G401 (cell line): ENCODE measurements around the gene OXCT1. TPM values are rescaled to one million over a fixed set of nuclear protein-coding genes. Genes with fewer than 3 reads are reported as not detected.
A peak's percentile ranks its signal among the peaks of the same experiment; 100 is the strongest.
"Not testable (repeated sequence)": the region's sequence is repeated elsewhere in the genome, so short reads cannot be mapped to it uniquely, and the experiment has no call there.

Experiments used
- DNase-seq: peaks from one replicate; pipeline ENCODE4 v3.0.0-alpha.2; 2015; ENCODE audit warnings: low spot score
- in situ Hi-C: cut with HindIII; loops from 2 replicates; pipeline ENCODE4 v1.10.0; 2016; ENCODE audit warnings: low sequenced_read_pairs, mixed read lengths
- total RNA-seq: library from RNA; depleted of rRNA; stranded (reverse); fragments of >200 nt; shearing (Covaris generic); gene quantifications from 2 replicates; pipeline ENCODE4 v1.2.3, GENCODE V29; 2014

The OXCT1 gene
- total RNA-seq, 1 experiment from 2014 or later = 4.0 TPM

DNA sequence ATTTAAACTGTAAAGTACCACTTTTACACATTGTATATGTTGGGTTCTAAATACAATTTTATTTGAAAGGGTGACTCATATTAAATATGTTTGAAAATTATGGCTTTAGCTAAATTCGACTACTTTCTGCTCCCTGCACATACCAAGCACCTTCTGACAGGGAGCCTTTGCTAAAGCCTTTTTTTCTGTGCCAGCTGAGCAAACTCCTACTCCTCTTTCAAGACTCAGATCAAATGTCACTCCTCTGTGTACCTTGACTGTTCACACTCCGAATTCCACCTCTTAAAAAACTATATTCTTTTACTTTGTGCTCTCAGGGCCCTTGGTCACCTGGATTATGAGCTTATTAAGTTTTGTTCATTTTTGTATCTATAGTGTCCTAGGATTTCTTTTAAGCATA, 6.5 kb upstream of the OXCT1 start:
- in situ Hi-C loops = no loop called here
- DNase-seq = no peak

DNA sequence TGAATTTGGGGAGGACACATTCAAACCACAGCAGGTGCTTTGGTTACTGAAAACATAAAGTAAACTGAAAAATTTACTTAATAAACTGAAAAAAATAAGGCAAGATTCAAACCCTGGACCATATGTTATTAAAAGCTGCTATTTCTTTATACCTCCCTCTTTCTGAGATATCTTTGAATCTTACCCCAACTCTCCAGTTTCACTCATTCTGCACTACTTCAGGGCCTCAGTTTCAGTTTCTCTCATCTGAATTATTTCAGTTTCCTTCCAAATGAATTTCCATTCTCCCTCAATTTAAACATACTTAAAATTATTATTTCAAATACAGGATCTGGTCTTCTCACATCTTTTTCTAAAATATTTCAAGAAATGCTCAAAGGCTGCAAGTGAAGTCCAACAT, 4.9 kb upstream of the OXCT1 start:
- in situ Hi-C loops = no loop called here
- no peak for DNase-seq

DNA sequence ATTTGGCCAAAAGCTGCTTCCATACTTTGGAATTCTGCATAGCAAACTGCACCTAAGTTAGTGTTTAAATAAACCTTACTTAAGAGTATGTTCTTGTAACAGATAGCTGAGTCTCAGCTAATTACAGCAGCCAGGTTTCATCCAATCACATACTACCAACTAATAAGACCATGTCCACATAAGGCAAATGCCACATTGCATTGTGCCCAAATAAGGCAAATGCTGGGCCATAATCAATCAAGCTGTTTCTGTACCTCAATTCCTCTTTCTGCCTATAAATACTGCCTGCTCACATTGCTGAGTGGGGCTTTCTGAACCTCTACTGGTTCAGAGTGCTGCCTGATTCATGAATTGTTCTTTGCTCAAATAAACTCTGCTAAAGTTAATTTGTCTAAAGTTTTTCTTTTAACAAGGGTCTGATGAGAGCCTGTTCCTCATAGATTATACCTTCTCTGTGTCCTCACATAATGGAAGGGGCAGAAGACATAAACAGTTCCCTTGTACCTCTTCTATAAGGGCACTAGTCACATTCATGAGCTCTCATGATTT, 4.4 kb upstream of the OXCT1 start:
- in situ Hi-C loops = no loop called here
- no peak for DNase-seq

DNA sequence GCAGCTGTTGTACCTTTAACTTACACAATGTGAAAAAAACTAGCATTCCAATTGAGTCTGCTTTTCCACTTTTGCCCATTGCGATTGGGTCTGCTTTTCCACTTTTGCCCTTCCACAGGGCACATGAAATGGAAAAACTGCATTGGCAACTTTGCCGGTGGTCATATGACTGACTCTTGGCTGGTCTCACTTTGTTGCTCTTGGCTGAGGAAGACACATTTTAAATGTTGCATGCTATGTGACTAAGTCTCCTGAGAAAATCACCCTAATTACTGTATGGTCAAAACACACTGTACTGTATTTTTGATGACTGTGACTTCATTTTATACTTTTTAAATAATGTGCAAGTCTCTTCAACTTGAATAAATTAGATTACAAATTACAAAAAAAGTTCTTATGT, 1.6 kb upstream of the OXCT1 start:
- in situ Hi-C loops = no loop called here
- DNase-seq = no peak

DNA sequence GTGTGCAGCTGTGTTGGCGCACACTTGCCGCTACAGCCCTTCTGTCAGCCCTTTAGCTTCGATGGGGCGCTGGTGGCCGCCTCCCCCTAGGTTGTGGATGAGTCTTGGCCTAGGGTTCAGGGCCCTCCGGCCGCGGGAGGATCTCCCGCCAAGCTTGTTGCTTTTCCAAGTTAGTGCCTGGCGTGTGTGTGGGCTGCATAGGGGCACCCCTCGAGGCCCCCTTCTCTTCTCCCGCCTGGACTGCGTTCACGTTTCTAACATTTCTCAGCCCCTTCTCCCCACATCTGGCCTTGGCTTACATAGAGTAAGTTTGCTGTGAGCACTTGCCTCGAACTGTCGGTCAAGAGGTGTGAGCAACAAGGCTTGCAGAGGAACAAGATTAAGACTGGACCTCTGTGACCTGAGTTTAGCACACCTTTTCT, 413 bp upstream of the OXCT1 start:
- in situ Hi-C loops = no loop called here

DNA sequence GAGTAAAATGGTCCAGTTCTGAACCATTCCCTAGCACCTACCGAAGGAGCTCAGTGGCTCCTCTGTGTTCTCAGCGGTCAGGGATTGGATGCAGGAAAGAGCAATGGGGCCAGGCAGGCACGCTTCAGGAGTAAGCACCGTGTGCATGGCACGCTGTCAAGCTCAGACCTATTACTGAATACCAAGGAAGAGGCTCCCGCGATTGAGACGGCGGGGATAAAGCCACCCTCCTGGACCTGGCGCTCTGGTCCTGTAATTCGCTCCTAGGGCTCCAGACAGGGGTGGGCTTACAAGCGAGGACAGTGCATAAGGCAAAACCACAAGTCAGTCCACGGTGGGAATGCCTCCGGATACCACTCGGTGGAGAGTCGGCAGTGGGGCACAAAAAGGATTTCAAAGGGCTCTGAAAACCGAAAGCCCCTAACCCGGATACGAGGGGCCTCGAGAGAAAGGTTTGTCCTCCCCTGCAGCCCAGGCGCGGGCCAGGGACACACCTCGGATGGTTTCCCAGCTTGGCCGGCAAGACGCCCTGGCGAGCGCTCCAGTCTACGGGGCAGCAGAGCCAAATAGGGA, 988 bp downstream of the OXCT1 start:
- DNase-seq = peak; percentile 82
- in situ Hi-C loops = no loop called here

More for the DNA sequence above, 413 bp upstream of the OXCT1 start:
- peak; percentile 20 for DNase-seq

DNA sequence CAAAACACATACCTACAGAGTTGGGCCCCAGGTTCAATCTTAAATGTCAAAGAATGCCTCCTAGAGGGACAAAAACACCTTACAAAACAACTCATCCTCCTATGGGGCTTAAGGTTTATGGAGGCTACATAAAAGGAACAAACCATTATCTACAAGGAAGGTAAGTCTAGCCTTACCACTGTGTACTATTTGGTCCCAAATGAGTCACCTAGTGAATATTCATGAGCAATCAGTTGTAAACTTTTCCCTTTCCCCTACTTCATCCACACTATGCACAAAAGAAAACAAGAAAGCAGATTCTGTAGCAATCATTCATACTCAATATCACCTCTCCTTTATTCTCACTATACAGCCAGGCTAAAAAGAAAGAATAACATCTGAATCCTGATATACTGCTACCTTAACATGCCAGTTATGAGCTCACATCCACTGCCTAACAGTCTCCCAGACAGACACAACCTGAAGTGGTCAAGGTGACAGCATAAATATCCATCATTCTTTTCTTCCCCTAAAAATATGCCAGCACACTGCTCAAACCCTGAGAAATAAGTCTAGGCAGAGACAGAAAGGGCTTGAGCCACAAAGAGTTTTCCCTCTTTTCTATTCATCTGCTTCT, 6.2 kb downstream of the OXCT1 start:
- DNase-seq = no peak
- in situ Hi-C loops = no loop called here

DNA sequence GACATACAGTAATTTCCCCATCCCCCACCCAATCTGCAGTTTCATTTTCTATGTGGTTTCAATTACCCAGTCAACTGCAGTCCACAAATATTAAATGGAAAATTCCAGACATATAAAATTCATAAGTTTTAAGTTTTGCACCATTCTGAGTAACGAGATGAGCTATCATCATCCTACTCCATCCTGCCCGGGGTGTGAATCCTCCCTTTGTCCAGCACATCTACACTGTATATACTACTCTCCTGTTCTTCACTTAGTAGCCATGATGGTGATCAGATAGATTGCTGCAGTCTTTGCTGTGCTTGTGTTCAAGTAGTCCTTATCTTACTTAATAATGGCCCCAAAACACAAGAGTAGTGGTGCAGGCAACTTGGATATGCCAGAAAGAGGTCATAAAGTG, 11.3 kb downstream of the OXCT1 start:
- DNase-seq = no peak
- in situ Hi-C loops = no loop called here

DNA sequence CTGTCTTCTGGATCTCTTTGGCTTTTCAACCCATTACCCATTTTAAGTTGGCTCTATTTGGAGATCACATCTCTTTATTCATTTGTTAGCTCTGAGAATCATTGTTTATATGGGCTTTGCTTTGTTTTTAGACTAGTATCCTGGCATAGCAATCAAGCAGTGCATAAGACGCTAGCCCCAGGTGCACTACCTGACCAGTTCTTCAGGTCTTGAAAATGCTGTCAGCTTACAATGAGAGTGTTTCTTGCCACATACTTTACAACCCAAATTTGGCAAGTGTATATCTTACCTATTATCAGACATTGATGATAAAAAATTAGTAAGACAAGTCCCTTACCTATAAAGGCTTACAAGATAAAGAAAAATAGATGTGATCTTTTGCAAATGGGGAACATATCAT, 12.2 kb downstream of the OXCT1 start:
- in situ Hi-C loops = no loop called here

DNA sequence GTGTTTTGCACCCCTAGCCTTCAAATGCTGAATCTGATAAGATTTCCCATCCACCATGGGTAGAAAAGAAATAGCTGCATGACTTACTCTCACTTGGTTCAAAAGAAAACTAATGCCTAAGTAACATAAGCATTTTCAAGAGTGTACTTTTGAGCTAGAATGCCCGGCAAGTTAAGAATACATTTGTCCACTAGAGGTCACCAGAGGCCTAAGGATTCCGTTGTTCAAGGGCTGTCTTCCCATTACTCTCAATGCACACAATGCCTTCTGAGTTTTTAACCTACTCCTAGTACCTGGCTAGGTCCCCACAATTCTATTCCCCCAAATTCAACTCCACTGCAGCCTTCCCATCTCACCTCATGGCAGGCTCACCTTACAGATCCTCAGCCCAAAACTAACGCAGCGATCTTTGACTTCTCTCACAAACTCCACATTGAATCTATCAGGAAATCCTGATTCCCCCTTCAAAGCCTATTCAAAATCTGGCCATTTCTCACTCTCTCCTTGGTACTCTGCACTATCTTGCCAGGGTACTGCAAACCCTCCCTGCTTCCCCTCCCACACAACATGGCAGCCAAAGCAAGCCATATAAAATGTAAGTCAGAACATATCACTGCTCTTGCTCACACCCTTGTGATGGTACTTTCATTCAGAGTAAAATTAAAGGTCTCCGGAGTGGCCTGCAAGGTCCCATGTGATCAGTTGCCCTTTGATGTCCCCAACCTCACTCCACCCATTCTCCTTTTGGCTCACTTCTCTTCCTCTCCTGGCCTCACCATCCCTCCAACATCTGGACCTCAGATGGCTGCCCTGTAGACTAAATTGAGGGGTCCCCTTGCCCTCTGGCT, 13.4 kb downstream of the OXCT1 start:
- peak; percentile 86 for DNase-seq
- in situ Hi-C loops = no loop called here

More for the DNA sequence above, 12.2 kb downstream of the OXCT1 start:
- DNase-seq = no peak

DNA sequence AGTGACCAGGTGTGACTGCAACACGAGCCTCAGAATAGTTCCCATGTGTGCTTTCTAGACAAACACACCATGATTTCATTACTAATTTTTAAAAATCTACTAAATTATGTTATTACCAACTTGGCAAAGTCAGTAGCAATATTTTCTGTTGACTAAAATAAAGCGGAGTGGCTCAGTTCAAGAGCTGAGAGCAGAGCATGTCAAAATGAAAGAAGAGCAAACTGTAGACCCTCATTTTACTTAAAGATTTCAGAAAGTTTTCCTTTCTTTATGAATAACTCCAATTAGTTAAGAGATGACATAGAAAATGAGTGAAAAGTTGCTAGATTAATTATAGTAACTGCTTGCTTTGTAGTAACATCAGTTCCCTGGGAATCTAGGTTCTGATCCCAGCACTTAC, 17.9 kb downstream of the OXCT1 start:
- in situ Hi-C loops = no loop called here
- no peak for DNase-seq

DNA sequence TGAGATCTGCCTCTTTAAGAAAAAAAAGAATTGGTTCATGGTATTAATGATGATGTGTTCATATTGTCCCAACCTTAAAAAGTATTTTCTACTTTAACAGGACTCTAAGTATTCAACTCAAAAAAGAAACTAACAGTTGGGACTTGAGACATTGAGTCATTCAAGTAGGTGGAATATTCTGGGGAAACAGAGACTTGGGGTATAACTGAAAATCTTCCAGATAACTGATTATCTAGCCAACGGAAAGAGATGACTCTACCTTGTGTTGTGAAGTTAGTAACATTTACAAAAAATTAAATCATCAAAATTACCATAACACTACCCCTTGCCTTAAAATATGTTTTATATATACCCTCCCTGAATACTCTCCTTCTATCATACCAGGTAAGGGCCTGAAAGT, 19.1 kb downstream of the OXCT1 start:
- in situ Hi-C loops = no loop called here

DNA sequence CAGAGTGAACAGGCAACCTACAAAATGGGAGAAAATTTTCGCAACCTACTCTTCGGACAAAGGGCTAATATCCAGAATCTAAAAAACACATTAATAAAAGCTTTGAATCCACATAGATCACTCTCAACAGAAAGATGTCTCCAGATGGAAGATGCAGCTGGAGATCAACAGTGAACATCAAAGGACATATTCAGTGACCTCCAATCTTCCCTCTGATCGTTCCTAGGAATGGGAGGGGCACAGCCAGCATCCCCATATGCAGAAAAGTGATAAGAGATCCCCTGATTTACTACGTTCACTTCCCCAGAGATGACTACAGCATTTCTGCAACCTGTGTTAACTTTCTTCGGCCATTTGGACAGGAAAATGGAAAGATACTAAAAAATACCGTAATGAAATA, 21.2 kb downstream of the OXCT1 start:
- DNase-seq = no peak
- in situ Hi-C loops = no loop called here

More for the DNA sequence above, 19.1 kb downstream of the OXCT1 start:
- no peak for DNase-seq

DNA sequence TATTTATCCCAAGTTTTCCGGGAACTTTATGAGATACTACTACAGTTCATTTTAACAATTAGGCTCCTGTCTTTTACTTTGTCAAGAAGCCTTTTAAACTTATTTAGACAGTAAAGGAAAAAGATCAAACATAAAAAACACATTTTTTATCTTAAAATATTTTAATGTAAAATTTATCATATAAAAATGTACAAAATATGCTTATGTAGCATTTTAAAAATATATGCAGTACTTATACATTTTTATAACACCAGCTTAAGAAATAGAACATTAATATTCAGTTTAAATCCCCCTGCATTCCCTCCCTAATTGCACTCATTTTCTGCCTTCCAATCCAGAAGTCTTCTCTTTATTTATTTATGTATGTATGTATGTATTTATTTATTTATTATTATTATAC, 24.5 kb downstream of the OXCT1 start:
- DNase-seq, in situ Hi-C loops: not testable (repeated sequence)

DNA sequence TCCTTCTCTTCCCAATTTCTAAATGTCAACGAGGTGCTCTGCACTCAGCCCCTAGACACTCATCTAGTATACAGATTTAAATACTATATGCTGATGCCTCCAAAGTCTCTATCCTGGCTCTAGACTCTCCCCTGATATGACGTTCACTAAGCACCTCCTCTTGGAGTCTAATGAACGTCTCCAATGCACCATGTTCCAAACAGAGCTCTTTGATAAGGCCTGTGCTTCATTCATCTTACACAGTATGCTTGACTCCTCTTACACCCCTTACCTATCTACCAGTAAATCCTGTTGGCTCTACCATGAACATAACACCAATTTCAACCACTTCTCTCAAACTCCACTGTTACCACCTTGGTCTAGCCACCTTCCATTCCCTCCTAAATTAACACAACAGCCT, 25.7 kb downstream of the OXCT1 start:
- in situ Hi-C loops = no loop called here

DNA sequence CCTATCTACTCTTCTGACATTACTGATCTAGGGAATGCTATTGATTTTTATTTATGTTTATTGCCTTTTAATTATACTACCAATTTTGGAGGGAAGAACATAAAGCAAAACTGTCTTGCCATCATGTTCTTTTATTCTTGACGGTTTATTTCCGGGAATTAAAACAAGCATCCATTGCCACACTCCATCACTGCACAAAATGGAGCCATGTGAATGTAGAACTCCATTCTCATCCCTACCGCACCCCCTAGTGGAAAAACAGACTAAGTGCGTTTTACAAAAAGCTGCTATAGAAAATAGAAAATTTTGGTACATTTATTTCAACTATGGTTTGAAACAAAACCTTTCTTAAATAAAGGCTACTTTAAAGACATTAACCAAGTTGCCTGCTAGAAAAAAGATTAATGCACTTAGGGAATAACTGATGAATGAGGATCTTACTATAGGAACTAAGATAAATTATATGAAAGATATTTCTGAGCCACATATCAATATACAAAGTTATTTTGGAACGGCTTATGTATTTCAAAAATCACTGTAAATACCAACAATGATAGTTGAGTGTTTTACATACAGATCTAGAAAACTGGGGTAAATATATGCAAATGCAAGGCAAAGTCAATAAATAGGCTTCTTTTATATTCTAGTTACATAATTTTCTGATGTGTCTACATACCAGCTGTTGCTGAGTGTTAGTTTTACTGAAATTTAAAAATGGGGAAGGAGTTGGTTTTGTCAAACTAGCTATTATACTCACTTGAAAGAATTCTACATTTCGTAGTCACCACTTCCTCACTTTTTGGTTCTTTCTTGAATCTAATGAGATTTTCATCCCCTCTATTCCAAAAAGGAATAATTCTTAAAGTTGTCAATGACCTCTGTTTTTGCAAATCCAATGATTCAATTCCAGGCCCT, 26.5 kb downstream of the OXCT1 start:
- in situ Hi-C loops = no loop called here
- DNase-seq = peak; percentile 67

More for the DNA sequence above, 25.7 kb downstream of the OXCT1 start:
- no peak for DNase-seq

DNA sequence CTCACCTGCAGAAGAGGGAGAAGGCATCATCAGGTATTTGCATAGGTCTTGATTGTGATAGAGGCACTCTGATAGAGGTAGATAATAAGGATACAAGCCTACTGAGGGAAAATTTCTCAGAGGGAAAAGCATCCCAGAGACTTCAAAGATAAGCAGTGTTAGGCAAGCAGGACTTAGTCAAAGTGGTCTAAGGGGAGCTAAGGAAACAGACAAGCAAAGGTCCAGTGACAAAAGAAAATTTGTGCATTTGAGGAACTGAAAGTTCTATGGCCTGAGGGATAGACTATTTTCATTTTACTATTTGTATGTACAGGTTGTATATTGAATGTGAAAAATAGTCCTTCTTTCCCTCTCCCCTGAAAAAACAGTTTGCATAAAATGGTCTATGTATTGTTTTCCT, 27.4 kb downstream of the OXCT1 start:
- in situ Hi-C loops = no loop called here

DNA sequence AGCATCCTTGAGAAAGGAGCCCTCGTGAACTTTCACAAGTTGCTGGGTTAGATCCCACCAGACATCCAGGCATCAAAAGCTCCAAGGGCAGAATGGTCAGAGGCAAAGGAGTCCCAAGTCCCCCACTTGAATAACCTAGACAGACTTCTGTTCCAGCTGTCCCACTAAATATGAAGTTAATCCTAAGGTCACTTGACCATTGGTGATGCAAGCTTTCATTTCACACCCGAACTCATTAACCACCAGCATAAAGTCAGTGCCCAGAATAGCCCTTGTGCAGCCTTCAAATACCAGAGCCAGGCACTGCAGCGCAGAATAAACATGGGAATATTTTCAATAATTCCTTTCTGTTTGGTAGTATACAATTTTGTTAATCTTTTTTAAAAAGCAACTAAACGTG, 28.9 kb downstream of the OXCT1 start:
- in situ Hi-C loops = no loop called here
- DNase-seq = no peak

More for the DNA sequence above, 27.4 kb downstream of the OXCT1 start:
- no peak for DNase-seq

DNA sequence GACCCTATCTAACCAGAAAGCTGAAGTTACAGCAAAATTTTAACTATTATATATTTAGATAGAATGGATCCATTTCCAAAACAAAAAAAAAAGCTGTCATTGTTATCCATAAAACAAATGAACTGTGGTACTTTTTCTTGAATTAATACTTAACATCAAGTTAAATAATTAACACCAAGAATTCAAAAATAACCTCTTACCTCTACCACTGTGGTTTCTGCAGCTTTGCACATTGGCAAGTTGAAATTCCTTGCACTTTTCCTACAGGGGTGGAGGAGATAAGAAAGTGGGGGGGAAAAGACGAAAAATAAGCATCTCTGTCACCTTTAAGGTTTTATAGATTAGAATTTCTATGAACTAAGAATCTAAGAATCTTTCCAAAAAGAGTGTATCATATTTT, 30.0 kb downstream of the OXCT1 start:
- in situ Hi-C loops = no loop called here

More for the DNA sequence above, 30.0 kb downstream of the OXCT1 start:
- DNase-seq = no peak
